ENCODE results near the gene DDX52. TPM values are rescaled to one million over a fixed set of nuclear protein-coding genes. Genes with fewer than 3 reads are reported as not detected.
A peak's percentile ranks its signal among the peaks of the same experiment; 100 is the strongest.
"Not testable (repeated sequence)": the region's sequence is repeated elsewhere in the genome, so short reads cannot be mapped to it uniquely, and the experiment has no call there.

The DDX52 gene
- total and polyA plus RNA-seq, 2 experiments from 2014 or later: 46.2 to 61.3 TPM

- no peaks in the 10 kb centered on the region for H3K27me3 Mint-ChIP-seq (ENCODE audit: insufficient read depth, low read depth, poor library complexity)
- peaks cover 10% of the 10 kb centered on the region for H3K36me3 Mint-ChIP-seq (ENCODE audit: low read depth)
- Histone ChIP-seq H3F3A (replicated peaks; ENCODE audit: low read depth) (peaks cover 12% of the 10 kb centered on the region; the same call in 1 of the 2 replicates), H3K4me1 (ENCODE audit: insufficient read depth) (peaks cover 11% of the 10 kb centered on the region), H3K4me3 (no peak overlapping the region), H3K27me3 (ENCODE audit: insufficient read depth) (no peaks in the 10 kb centered on the region), H2AFZ (no peak overlapping the region), H3K36me3 (ENCODE audit: insufficient read depth) (peaks cover 19% of the 10 kb centered on the region), H3K4me2 (no peak overlapping the region), H3K79me2 (replicated peaks; ENCODE audit: insufficient read depth) (peaks cover 24% of the 10 kb centered on the region), H3K27ac (ENCODE audit: low read depth) (no peak overlapping the region; the same call in 1 of the 2 replicates), H3K9me2 (ENCODE audit: insufficient read depth) (no peaks in the 10 kb centered on the region), H4K20me1 (replicated peaks; ENCODE audit: insufficient read depth) (no peaks in the 10 kb centered on the region)
- no peak overlapping the region for H3K27ac Mint-ChIP-seq
- no peaks in the 10 kb centered on the region for H3K9me3 Mint-ChIP-seq
- no peak overlapping the region for H3K4me3 Mint-ChIP-seq
- ATAC-seq: no peak
- H3K4me1 Mint-ChIP-seq: no peaks in the 10 kb centered on the region; the same call in 2 of the 3 replicates
- TF ChIP-seq NANOG (IDR thresholded peaks at IDR 0.05; ENCODE audit: borderline replicate concordance): no peak
- TF ChIP-seq POLR2AphosphoS5 (IDR thresholded peaks at IDR 0.05; ENCODE audit: low read depth): no peak
- TF ChIP-seq EZH2 (IDR thresholded peaks at IDR 0.05; ENCODE audit: low read depth, unreplicated experiment): no peak
- TF ChIP-seq, protein P1, sequence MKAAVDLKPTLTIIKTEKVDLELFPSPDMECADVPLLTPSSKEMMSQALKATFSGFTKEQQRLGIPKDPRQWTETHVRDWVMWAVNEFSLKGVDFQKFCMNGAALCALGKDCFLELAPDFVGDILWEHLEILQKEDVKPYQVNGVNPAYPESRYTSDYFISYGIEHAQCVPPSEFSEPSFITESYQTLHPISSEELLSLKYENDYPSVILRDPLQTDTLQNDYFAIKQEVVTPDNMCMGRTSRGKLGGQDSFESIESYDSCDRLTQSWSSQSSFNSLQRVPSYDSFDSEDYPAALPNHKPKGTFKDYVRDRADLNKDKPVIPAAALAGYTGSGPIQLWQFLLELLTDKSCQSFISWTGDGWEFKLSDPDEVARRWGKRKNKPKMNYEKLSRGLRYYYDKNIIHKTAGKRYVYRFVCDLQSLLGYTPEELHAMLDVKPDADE (IDR thresholded peaks at IDR 0.05): no peak
- TF ChIP-seq, protein P2, sequence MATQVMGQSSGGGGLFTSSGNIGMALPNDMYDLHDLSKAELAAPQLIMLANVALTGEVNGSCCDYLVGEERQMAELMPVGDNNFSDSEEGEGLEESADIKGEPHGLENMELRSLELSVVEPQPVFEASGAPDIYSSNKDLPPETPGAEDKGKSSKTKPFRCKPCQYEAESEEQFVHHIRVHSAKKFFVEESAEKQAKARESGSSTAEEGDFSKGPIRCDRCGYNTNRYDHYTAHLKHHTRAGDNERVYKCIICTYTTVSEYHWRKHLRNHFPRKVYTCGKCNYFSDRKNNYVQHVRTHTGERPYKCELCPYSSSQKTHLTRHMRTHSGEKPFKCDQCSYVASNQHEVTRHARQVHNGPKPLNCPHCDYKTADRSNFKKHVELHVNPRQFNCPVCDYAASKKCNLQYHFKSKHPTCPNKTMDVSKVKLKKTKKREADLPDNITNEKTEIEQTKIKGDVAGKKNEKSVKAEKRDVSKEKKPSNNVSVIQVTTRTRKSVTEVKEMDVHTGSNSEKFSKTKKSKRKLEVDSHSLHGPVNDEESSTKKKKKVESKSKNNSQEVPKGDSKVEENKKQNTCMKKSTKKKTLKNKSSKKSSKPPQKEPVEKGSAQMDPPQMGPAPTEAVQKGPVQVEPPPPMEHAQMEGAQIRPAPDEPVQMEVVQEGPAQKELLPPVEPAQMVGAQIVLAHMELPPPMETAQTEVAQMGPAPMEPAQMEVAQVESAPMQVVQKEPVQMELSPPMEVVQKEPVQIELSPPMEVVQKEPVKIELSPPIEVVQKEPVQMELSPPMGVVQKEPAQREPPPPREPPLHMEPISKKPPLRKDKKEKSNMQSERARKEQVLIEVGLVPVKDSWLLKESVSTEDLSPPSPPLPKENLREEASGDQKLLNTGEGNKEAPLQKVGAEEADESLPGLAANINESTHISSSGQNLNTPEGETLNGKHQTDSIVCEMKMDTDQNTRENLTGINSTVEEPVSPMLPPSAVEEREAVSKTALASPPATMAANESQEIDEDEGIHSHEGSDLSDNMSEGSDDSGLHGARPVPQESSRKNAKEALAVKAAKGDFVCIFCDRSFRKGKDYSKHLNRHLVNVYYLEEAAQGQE (IDR thresholded peaks at IDR 0.05; ENCODE audit: unreplicated experiment): no peak
- peak; percentile 27 for DNase-seq (ENCODE audit: low spot score)
These were observed 32.3 kb downstream of the DDX52 start for GRCh38 chr17:37610971-37611370.

DNA sequence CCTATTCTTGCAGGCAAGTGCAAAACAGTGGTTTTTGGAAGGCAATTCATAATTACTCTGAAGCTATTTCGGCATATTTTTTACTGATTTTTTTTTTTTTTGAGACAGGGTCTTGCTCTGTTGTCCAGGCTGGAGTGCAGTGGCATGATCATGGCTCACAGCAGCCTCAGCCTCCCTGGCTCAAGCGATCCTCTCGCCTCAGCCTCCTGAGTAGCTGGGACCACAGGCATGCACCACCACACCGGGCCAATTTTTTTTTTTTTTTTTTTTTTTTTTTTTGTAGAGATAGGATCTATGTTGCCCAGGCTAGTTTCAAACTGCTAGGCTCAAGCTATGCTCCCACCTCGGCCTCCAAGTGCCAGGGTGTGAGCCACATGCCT, 33.2 kb downstream of the DDX52 start:
- Histone ChIP-seq H3K4me1 (ENCODE audit: insufficient read depth) (peaks cover 15% of the 10 kb centered on the region), H3K4me2 (peak overlapping the region; percentile 80), H3F3A (replicated peaks; ENCODE audit: low read depth) (peaks cover 12% of the 10 kb centered on the region; the same call in 1 of the 2 replicates), H3K4me3 (peak overlapping the region; percentile 85), H2AFZ (peak overlapping the region; percentile 33; the same call in 1 of the 2 replicates), H3K36me3 (ENCODE audit: insufficient read depth) (peaks cover 17% of the 10 kb centered on the region), H3K79me2 (replicated peaks; ENCODE audit: insufficient read depth) (peaks cover 34% of the 10 kb centered on the region), H3K27ac (ENCODE audit: low read depth) (peak overlapping the region; percentile 87)
- not testable (repeated sequence) for H3K27me3 ChIP-seq (ENCODE audit: insufficient read depth); DNase-seq (ENCODE audit: low spot score); H3K9me3 Mint-ChIP-seq; H3K27me3 Mint-ChIP-seq (ENCODE audit: insufficient read depth, low read depth, poor library complexity); H4K20me1 ChIP-seq (replicated peaks; ENCODE audit: insufficient read depth); ATAC-seq; H3K4me1 Mint-ChIP-seq; H3K9me2 ChIP-seq (ENCODE audit: insufficient read depth)
- Mint-ChIP-seq H3K27ac (peak overlapping the region; percentile 96), H3K36me3 (ENCODE audit: low read depth) (peaks cover 10% of the 10 kb centered on the region), H3K4me3 (peak overlapping the region; percentile 95)

Measured in GM23338 (cell line).